ENCODE data around the gene MCF2L. TPM values are rescaled to one million over a fixed set of nuclear protein-coding genes. Genes with fewer than 3 reads are reported as not detected.
"Not testable (repeated sequence)": the region's sequence is repeated elsewhere in the genome, so short reads cannot be mapped to it uniquely, and the experiment has no call there.

MCF2L gene
- total and polyA plus RNA-seq, 5 donors from 2014 or later, result 0.34 to 22.2 (median 1.3) TPM

GRCh38 chr13:113057559-113057958, 88.5 kb downstream of the MCF2L start:
- H3K9me3 ChIP-seq (ENCODE audit: control insufficient read depth in 2 of 2, low read length in 2 of 2); H3K27me3 ChIP-seq (ENCODE audit: control insufficient read depth, insufficient read depth, low read length); H3K27ac ChIP-seq (ENCODE audit: insufficient read depth, low read length, poor library complexity, severe bottlenecking); H3K36me3 ChIP-seq (ENCODE audit: control insufficient read depth, insufficient read depth, low read length); H3K4me3 Mint-ChIP-seq; H3K27ac Mint-ChIP-seq; H3K36me3 Mint-ChIP-seq; ATAC-seq (ENCODE audit: low read depth in 2 of 2); H3K4me3 ChIP-seq (ENCODE audit: low read depth, low read length); H3K4me1 ChIP-seq (ENCODE audit: control insufficient read depth, insufficient read depth, low read length, poor library complexity, severe bottlenecking); H3K4me1 Mint-ChIP-seq; H3K27me3 Mint-ChIP-seq; H3K9me3 Mint-ChIP-seq; DNase-seq: not testable (repeated sequence)

DNA sequence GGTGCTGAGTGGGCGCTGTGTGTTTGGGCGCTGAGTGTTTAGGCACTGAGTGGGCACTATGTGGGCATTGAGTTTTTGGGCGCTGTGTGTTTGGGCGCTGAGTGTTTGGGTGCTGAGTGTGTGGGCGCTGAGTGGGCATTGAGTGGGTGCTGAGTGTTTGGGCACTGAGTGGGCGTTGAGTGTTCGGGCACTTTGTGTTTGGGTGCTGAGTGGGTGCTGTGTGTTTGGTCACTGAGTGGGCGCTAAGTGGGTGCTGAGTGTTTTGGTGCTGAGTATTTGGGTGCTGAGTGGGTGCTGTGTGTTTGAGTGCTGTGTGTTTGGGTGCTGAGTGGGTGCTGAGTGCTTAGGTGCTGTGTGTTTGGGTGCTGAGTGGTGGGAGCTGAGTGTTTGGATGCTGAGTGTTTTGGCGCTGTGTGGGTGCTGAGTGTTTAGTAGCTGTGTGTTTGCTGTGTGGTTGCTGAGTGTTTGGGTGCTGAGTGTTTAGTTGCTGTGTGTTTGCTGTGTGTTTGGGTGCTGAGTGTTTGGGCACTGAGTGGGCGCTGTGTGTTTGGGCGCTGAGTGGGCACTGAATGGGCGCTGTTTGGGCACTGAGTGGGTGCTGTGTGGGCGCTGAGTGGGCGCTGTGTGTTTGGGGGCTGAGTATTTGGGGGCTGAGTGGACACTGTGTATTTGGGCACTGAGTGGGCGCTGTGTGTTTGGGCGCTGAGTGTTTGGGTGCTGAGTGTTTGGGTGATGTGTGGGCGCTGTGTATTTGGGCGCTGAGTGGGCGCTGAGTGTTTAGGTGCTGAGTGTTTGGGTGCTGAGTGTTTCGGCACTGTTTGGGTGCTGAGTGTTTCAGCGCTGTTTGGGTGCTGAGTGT, 89.3 kb downstream of the MCF2L start:
- DNase-seq (no peak), ATAC-seq (ENCODE audit: low read depth in 2 of 2) (no peak)
- peaks cover 8% of the 10 kb centered on the region for H3K36me3 Mint-ChIP-seq
- no peaks in the 10 kb centered on the region for H3K36me3 ChIP-seq (ENCODE audit: control insufficient read depth, insufficient read depth, low read length)
- H3K4me1 ChIP-seq (ENCODE audit: control insufficient read depth, insufficient read depth, low read length, poor library complexity, severe bottlenecking), result no peaks in the 10 kb centered on the region
- no peaks in the 10 kb centered on the region for H3K9me3 Mint-ChIP-seq
- H3K27ac Mint-ChIP-seq, result no peak overlapping the region
- H3K4me3 Mint-ChIP-seq, result no peak overlapping the region
- H3K27me3 ChIP-seq (ENCODE audit: control insufficient read depth, insufficient read depth, low read length), result no peaks in the 10 kb centered on the region
- H3K4me3 ChIP-seq (ENCODE audit: low read depth, low read length), result no peak overlapping the region
- H3K27ac ChIP-seq (ENCODE audit: insufficient read depth, low read length, poor library complexity, severe bottlenecking), result no peak overlapping the region
- no peaks in the 10 kb centered on the region for H3K27me3 Mint-ChIP-seq
- no peaks in the 10 kb centered on the region for H3K9me3 ChIP-seq (ENCODE audit: control insufficient read depth in 2 of 2, low read length in 2 of 2)
- no peaks in the 10 kb centered on the region for H3K4me1 Mint-ChIP-seq

DNA sequence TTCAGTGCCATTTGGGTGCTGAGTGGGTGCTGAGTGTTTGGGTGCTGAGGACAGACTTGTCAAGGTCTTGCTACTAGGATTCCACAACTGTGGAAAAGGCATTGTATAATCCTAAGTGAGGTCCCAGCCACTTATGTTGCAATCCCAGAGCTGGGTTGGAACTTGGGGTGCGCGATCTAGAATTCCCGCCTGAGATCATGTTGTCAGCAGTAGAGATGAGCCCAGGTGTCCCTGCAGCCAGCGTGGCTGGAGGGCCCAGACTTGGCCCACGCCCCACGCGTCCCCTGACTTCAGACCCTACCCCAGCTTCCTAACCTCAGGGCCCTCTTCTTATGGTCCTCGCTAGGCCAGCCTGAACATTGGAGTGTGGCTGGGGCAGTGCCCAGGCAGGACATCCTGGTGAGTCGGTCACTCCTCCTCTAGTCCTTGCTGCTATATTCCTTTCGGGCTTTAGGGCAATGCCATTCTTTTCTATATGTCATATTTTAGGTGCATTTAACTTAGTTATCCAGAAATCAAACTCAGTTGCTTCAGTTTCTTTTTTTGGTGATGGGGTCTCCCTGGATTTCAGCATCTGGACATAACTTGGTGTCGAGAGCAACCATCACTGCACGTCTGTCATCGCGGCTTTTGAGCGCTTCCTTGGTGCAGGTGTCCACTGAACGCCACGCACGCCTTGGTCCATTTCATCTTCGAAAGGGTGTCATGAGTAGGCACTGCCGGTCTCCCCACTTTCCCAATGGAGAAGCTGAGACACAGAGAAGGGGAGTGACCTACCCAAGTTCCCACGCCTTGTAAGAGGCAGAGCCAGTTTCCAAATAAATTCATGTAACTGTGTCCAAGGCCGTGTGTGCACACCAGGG, 90.2 kb downstream of the MCF2L start:
- Mint-ChIP-seq H3K4me3 (no peak overlapping the region), H3K4me1 (no peaks in the 10 kb centered on the region), H3K27ac (no peak overlapping the region), H3K9me3 (no peaks in the 10 kb centered on the region), H3K27me3 (no peaks in the 10 kb centered on the region), H3K36me3 (peaks cover 8% of the 10 kb centered on the region)
- H3K27ac ChIP-seq (ENCODE audit: insufficient read depth, low read length, poor library complexity, severe bottlenecking), result no peak overlapping the region
- no peak overlapping the region for H3K4me3 ChIP-seq (ENCODE audit: low read depth, low read length)
- H3K9me3 ChIP-seq (ENCODE audit: control insufficient read depth in 2 of 2, low read length in 2 of 2), result no peaks in the 10 kb centered on the region
- H3K4me1 ChIP-seq (ENCODE audit: control insufficient read depth, insufficient read depth, low read length, poor library complexity, severe bottlenecking), result no peaks in the 10 kb centered on the region
- H3K27me3 ChIP-seq (ENCODE audit: control insufficient read depth, insufficient read depth, low read length), result no peaks in the 10 kb centered on the region
- DNase-seq (no peak), ATAC-seq (ENCODE audit: low read depth in 2 of 2) (no peak)
- H3K36me3 ChIP-seq (ENCODE audit: control insufficient read depth, insufficient read depth, low read length), result no peaks in the 10 kb centered on the region

- Histone ChIP-seq H3K4me3 (ENCODE audit: low read depth, low read length) (no peak overlapping the region), H3K27me3 (ENCODE audit: control insufficient read depth, insufficient read depth, low read length) (no peaks in the 10 kb centered on the region), H3K9me3 (ENCODE audit: control insufficient read depth in 2 of 2, low read length in 2 of 2) (no peaks in the 10 kb centered on the region), H3K27ac (ENCODE audit: insufficient read depth, low read length, poor library complexity, severe bottlenecking) (no peak overlapping the region), H3K4me1 (ENCODE audit: control insufficient read depth, insufficient read depth, low read length, poor library complexity, severe bottlenecking) (no peaks in the 10 kb centered on the region), H3K36me3 (ENCODE audit: control insufficient read depth, insufficient read depth, low read length) (no peaks in the 10 kb centered on the region)
- no peak for ATAC-seq (ENCODE audit: low read depth in 2 of 2)
- no peak overlapping the region for H3K4me3 Mint-ChIP-seq
- peaks cover 8% of the 10 kb centered on the region for H3K36me3 Mint-ChIP-seq
- no peaks in the 10 kb centered on the region for H3K9me3 Mint-ChIP-seq
- no peaks in the 10 kb centered on the region for H3K4me1 Mint-ChIP-seq
- H3K27me3 Mint-ChIP-seq, result no peaks in the 10 kb centered on the region
- no peak for DNase-seq
- H3K27ac Mint-ChIP-seq, result no peak overlapping the region
These were observed 90.9 kb downstream of the MCF2L start for GRCh38 chr13:113059891-113060290.

- Histone ChIP-seq H3K4me1 (ENCODE audit: control insufficient read depth, insufficient read depth, low read length, poor library complexity, severe bottlenecking) (no peaks in the 10 kb centered on the region), H3K36me3 (ENCODE audit: control insufficient read depth, insufficient read depth, low read length) (no peaks in the 10 kb centered on the region), H3K27ac (ENCODE audit: insufficient read depth, low read length, poor library complexity, severe bottlenecking) (no peak overlapping the region), H3K27me3 (ENCODE audit: control insufficient read depth, insufficient read depth, low read length) (no peaks in the 10 kb centered on the region), H3K4me3 (ENCODE audit: low read depth, low read length) (no peak overlapping the region), H3K9me3 (ENCODE audit: control insufficient read depth in 2 of 2, low read length in 2 of 2) (no peaks in the 10 kb centered on the region)
- H3K9me3 Mint-ChIP-seq, result no peaks in the 10 kb centered on the region
- H3K27ac Mint-ChIP-seq, result no peak overlapping the region
- no peak for ATAC-seq (ENCODE audit: low read depth in 2 of 2)
- peaks cover 8% of the 10 kb centered on the region for H3K36me3 Mint-ChIP-seq
- no peak overlapping the region for H3K4me3 Mint-ChIP-seq
- H3K27me3 Mint-ChIP-seq, result no peaks in the 10 kb centered on the region
- H3K4me1 Mint-ChIP-seq, result no peaks in the 10 kb centered on the region
- no peak for DNase-seq
These were observed 91.7 kb downstream of the MCF2L start for GRCh38 chr13:113060557-113061270.

DNA sequence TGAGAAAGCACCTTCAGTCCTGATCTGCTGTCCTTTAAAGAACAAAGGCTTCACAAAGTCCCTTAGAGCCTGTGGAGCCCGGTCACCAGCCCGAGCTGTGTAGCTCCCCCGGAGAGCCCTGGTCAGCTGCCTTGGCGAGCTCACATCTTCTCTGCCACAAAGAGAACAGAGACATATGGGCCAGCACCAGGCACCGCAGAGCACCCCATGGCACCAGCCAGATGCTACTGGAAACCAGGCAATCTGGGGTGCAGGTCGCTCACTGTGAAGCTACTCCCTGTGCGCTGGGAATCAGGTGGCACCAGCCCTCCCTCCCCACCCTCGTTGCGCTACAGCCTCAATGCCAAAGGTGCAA, 92.2 kb downstream of the MCF2L start:
- Histone ChIP-seq H3K4me1 (ENCODE audit: control insufficient read depth, insufficient read depth, low read length, poor library complexity, severe bottlenecking) (no peaks in the 10 kb centered on the region), H3K4me3 (ENCODE audit: low read depth, low read length) (no peak overlapping the region), H3K27ac (ENCODE audit: insufficient read depth, low read length, poor library complexity, severe bottlenecking) (no peak overlapping the region), H3K27me3 (ENCODE audit: control insufficient read depth, insufficient read depth, low read length) (no peaks in the 10 kb centered on the region), H3K9me3 (ENCODE audit: control insufficient read depth in 2 of 2, low read length in 2 of 2) (no peaks in the 10 kb centered on the region), H3K36me3 (ENCODE audit: control insufficient read depth, insufficient read depth, low read length) (no peaks in the 10 kb centered on the region)
- ATAC-seq (ENCODE audit: low read depth in 2 of 2), result no peak
- Mint-ChIP-seq H3K27me3 (no peaks in the 10 kb centered on the region), H3K4me3 (no peak overlapping the region), H3K4me1 (no peaks in the 10 kb centered on the region), H3K36me3 (peaks cover 8% of the 10 kb centered on the region), H3K27ac (no peak overlapping the region), H3K9me3 (no peaks in the 10 kb centered on the region)
- no peak for DNase-seq

GRCh38 chr13:113061796-113062425, 92.9 kb downstream of the MCF2L start:
- no peak overlapping the region for H3K4me3 Mint-ChIP-seq
- no peak for ATAC-seq (ENCODE audit: low read depth in 2 of 2)

More at GRCh38 chr13:113061796-113062425, 92.9 kb downstream of the MCF2L start:
- Mint-ChIP-seq H3K27me3 (no peaks in the 10 kb centered on the region), H3K36me3 (peaks cover 8% of the 10 kb centered on the region), H3K27ac (no peak overlapping the region), H3K9me3 (no peaks in the 10 kb centered on the region), H3K4me1 (no peaks in the 10 kb centered on the region)
- Histone ChIP-seq H3K27me3 (ENCODE audit: control insufficient read depth, insufficient read depth, low read length) (no peaks in the 10 kb centered on the region), H3K36me3 (ENCODE audit: control insufficient read depth, insufficient read depth, low read length) (no peaks in the 10 kb centered on the region), H3K9me3 (ENCODE audit: control insufficient read depth in 2 of 2, low read length in 2 of 2) (no peaks in the 10 kb centered on the region), H3K4me1 (ENCODE audit: control insufficient read depth, insufficient read depth, low read length, poor library complexity, severe bottlenecking) (no peaks in the 10 kb centered on the region), H3K27ac (ENCODE audit: insufficient read depth, low read length, poor library complexity, severe bottlenecking) (no peak overlapping the region), H3K4me3 (ENCODE audit: low read depth, low read length) (no peak overlapping the region)
- no peak for DNase-seq
